K562 (cell line): ENCODE measurements around the gene CCDC160. TPM values are rescaled to one million over a fixed set of nuclear protein-coding genes. Genes with fewer than 3 reads are reported as not detected.

Experiments
- ATAC-seq: fragments of 200-7000 bp; cut with Tn5 transposase; 3 replicates; pipeline ENCODE4 v1.9.1; 2020; ENCODE audit warnings: moderate library complexity
- BruUV-seq: library from RNA; stranded (reverse); fragments of 400-500 nt; replicated peaks from 2 replicates; lab custom pipeline; 2021; lab: Mats Ljungman, UMichigan
- CTCF ChIA-PET: fragments of 300-600 bp; formaldehyde crosslinking; extraction: SDS; loops from one replicate; lab custom pipeline; 2021; ENCODE audit warnings: low intra/inter-chr PET ratio; lab: Yijun Ruan, JAX
- POLR2A ChIA-PET: fragments of 300-600, 350-650 bp; sonication (Branson Sonifier 250); formaldehyde crosslinking; extraction: SDS; loops from one replicate; lab custom pipeline; 2021; ENCODE audit warnings: antibody characterized with exemption, inconsistent platforms; lab: Yijun Ruan, JAX
- DNase-seq, 4 experiments: peaks; one replicate each; pipeline versions ENCODE4 v3.0.0 to v3.0.0-alpha.2; 2011 to 2018; ENCODE audit warnings: low spot score in 3 of 4, mixed read lengths in 3 of 4; ENCODE audit errors: extremely low read depth in 1 of 4
- FAIRE-seq: peaks from 2 replicates; lab custom pipeline; 2011; peaks lifted over from hg19 to GRCh38; lab: Jason Lieb, UNC
- H2AFZ ChIP-seq: 2 replicates; pipeline ENCODE4 v1.6.0; 2011; ENCODE audit warnings: low read depth, low read length, control low read depth, inconsistent platforms
- H3K27ac ChIP-seq: fragments of 200-600 bp; 3 replicates; pipeline ENCODE4 v1.8.0; 2011; ENCODE audit warnings: low read depth, mild to moderate bottlenecking, control low read depth, inconsistent platforms, low read length, moderate library complexity, mixed read lengths; ENCODE audit errors: extremely low read depth
- H3K27me3 ChIP-seq, 2 experiments: fragments of 300-600 bp in 1 of 2; 2 replicates in 1 of 2; 3 replicates in 1 of 2; pipeline versions ENCODE4 v1.6.0 to v1.8.0; 2011; ENCODE audit warnings: inconsistent platforms in 2 of 2, low read length in 2 of 2, mild to moderate bottlenecking in 1 of 2, mixed read lengths in 1 of 2, moderate library complexity in 1 of 2; ENCODE audit not compliant: control insufficient read depth in 2 of 2, insufficient read depth in 2 of 2
- H3K36me3 ChIP-seq: fragments of 300-600 bp; 3 replicates; pipeline ENCODE4 v1.8.0; 2011; ENCODE audit warnings: mild to moderate bottlenecking, low read length, inconsistent platforms; ENCODE audit not compliant: control insufficient read depth, insufficient read depth
- H3K4me1 ChIP-seq, 2 experiments: fragments of 200-600 bp in 1 of 2; replicated peaks in 1 of 2; 2 replicates in 1 of 2; 3 replicates in 1 of 2; pipeline versions ENCODE4 v1.5.1 to v1.8.0; 2011; ENCODE audit warnings: inconsistent platforms in 2 of 2, low read length in 2 of 2, mild to moderate bottlenecking in 1 of 2, mixed read lengths in 1 of 2, moderate library complexity in 1 of 2; ENCODE audit not compliant: control insufficient read depth in 2 of 2, insufficient read depth in 2 of 2
- H3K4me2 ChIP-seq: 2 replicates; pipeline ENCODE4 v1.6.1; 2011; ENCODE audit warnings: low read length, control low read depth, inconsistent platforms, mixed read lengths; ENCODE audit not compliant: insufficient read depth
- H3K4me3 ChIP-seq: fragments of 200-600 bp; sonication (generic), shearing (Covaris generic); 2 replicates; pipeline ENCODE4 v1.5.1; 2016; ENCODE audit warnings: control low read depth, inconsistent platforms
- H3K79me2 ChIP-seq: fragments of 200-600 bp; 3 replicates; pipeline ENCODE4 v1.8.0; 2011; ENCODE audit warnings: low read length, inconsistent platforms; ENCODE audit not compliant: control insufficient read depth, insufficient read depth
- H3K9ac ChIP-seq, 2 experiments: 2 replicates each; pipeline versions ENCODE4 v1.6.0 to v1.6.1; 2011; ENCODE audit warnings: low read depth in 2 of 2, low read length in 2 of 2, control low read depth in 1 of 2, inconsistent platforms in 1 of 2, mild to moderate bottlenecking in 1 of 2, mixed read lengths in 1 of 2; ENCODE audit not compliant: insufficient read depth in 1 of 2
- H3K9me1 ChIP-seq: one replicate; pipeline ENCODE4 v1.6.0; 2011; ENCODE audit warnings: inconsistent platforms, mild to moderate bottlenecking, low read length, moderate library complexity; ENCODE audit not compliant: control insufficient read depth, insufficient read depth
- H3K9me3 ChIP-seq: replicated peaks from 2 replicates; pipeline ENCODE4 v1.5.1; 2011; ENCODE audit warnings: low read depth, low read length, inconsistent platforms; ENCODE audit not compliant: control insufficient read depth, insufficient read depth
- H4K20me1 ChIP-seq: replicated peaks from 2 replicates; pipeline ENCODE4 v1.6.1; 2011; ENCODE audit warnings: low read length, inconsistent platforms, mixed read lengths; ENCODE audit not compliant: control insufficient read depth, insufficient read depth
- HDAC1 ChIP-seq, 2 experiments: fragments of 450-650 bp; IDR thresholded peaks; 2 replicates each; pipeline ENCODE4 v1.6.1; 2016 to 2017; ENCODE audit warnings: inconsistent platforms in 1 of 2, mild to moderate bottlenecking in 1 of 2, moderate library complexity in 1 of 2
- L3MBTL2 ChIP-seq: fragments of 450-650 bp; IDR thresholded peaks from 2 replicates; pipeline ENCODE4 v1.6.1; 2016; ENCODE audit warnings: mild to moderate bottlenecking, moderate library complexity
- RB1 ChIP-seq: fragments of 450-650 bp; IDR thresholded peaks from 2 replicates; pipeline ENCODE4 v1.6.1; 2017; ENCODE audit warnings: low read depth, mild to moderate bottlenecking
- RFX5 ChIP-seq: IDR thresholded peaks from 2 replicates; pipeline ENCODE4 v1.6.1; 2011; ENCODE audit warnings: low read depth, mild to moderate bottlenecking, improper control_type of control experiment, low read length
- SRSF1 ChIP-seq: fragments of 200-400 bp; formaldehyde crosslinking; IDR thresholded peaks from 2 replicates; pipeline ENCODE4 v1.6.1; 2017; ENCODE audit warnings: mild to moderate bottlenecking, low read depth, low read length, moderate library complexity
- ZNF561 ChIP-seq: fragments of 450-650 bp; formaldehyde crosslinking; conservative IDR thresholded peaks from 2 replicates; pipeline ENCODE4 v1.4.0; 2020; ENCODE audit warnings: mild to moderate bottlenecking, moderate library complexity
- WGBS: fragments of 100-300 bp; shearing (Covaris generic); methylation state at CpG from one replicate; pipeline ENCODE4 v1.1.6; 2016; ENCODE audit warnings: low coverage, mixed read lengths; ENCODE audit not compliant: insufficient coverage; ENCODE audit errors: missing lambda C conversion rate; 5-methylcytosine and 5-hydroxymethylcytosine counted together
- in situ Hi-C: fragments of 300-500 bp; cut with MboI; formaldehyde crosslinking; loops from 4 replicates; pipeline ENCODE4 v1.15.0; 2018; ENCODE audit warnings: inconsistent platforms, mixed read lengths
- intact Hi-C: fragments of 100-400 bp; cut with micrococcal nuclease; formaldehyde crosslinking; loops from 2 replicates; pipeline ENCODE4 v1.14.2; 2022
- polyA plus RNA-seq, 8 experiments: library from polyadenylated mRNA; depleted of rRNA in 4 of 8; stranded (reverse) in 5 of 8; unstranded in 3 of 8; fragments of >200 nt; fragmentation: Nextera tagmentation in 2 of 8; fragmentation: Illumina TruSeq in 1 of 8; extraction: Ambion mirVana in 2 of 8; extraction: Trizol in 1 of 8; gene quantifications; 2 replicates each; pipeline versions ENCODE4 v1.2.1 to v1.2.3, GENCODE V29; 2011 to 2014; ENCODE audit warnings: inconsistent platforms in 1 of 8, missing spikeins in 1 of 8
- total RNA-seq, 7 experiments: library from RNA; depleted of rRNA in 6 of 7; stranded (reverse); fragments of >200 nt in 6 of 7; fragmentation: Illumina TruSeq in 2 of 7; extraction: Trizol in 2 of 7; gene quantifications; 2 replicates each; pipeline versions ENCODE4 v1.2.1 to v1.2.3, GENCODE V29; 2011 to 2021; ENCODE audit warnings: low replicate concordance in 1 of 7
- TF ChIP-seq, protein P1 (sequence below), 2 experiments: fragments of 450-650 bp; IDR thresholded peaks; 2 replicates each; pipeline ENCODE4 v1.6.1; 2016; ENCODE audit warnings: mild to moderate bottlenecking in 2 of 2, borderline replicate concordance in 1 of 2, low read depth in 1 of 2, moderate library complexity in 1 of 2

The CCDC160 gene
- total and polyA plus RNA-seq, 9 of the 15 experiments (the other 6 are each of a cell fraction or from before 2014, with no cell fraction given), result not detected

- POLR2A ChIA-PET, result no interaction called here
- CTCF ChIA-PET, result no interaction called here
- no peak overlapping the region for H3K4me2 ChIP-seq
- ATAC-seq (no peak), FAIRE-seq (no peak), DNase-seq (no peak)
- no peaks in the 10 kb centered on the region for H3K9me3 ChIP-seq
- no peaks in the 10 kb centered on the region for H3K36me3 ChIP-seq
- in situ Hi-C loops (no loop called here), intact Hi-C loops (no loop called here)
- no peak for TF ChIP-seq L3MBTL2
- no peak for TF ChIP-seq RB1
- H3K27ac ChIP-seq, result no peak overlapping the region
- no peak overlapping the region for H3K4me3 ChIP-seq
- no peaks in the 10 kb centered on the region for H3K9me1 ChIP-seq
- H3K4me1 ChIP-seq, result no peaks in the 10 kb centered on the region
- no peaks in the 10 kb centered on the region for H3K79me2 ChIP-seq
- no peaks in the 10 kb centered on the region for H3K27me3 ChIP-seq
- H4K20me1 ChIP-seq, result no peaks in the 10 kb centered on the region
- H2AFZ ChIP-seq, result no peak overlapping the region
- 0% methylated on average over 1 of the region's 1 CpG for WGBS
- no TSS peak for BruUV-seq
- no peak overlapping the region for H3K9ac ChIP-seq
These were observed 34.4 kb upstream of the CCDC160 start for GRCh38 chrX:134202561-134202960.

- Histone ChIP-seq H3K4me2 (no peak overlapping the region), H3K4me3 (no peak overlapping the region), H3K27ac (no peak overlapping the region), H3K9me1 (no peaks in the 10 kb centered on the region), H3K36me3 (no peaks in the 10 kb centered on the region), H3K27me3 (no peaks in the 10 kb centered on the region), H3K9ac (no peak overlapping the region), H4K20me1 (no peaks in the 10 kb centered on the region), H3K4me1 (no peaks in the 10 kb centered on the region), H3K79me2 (no peaks in the 10 kb centered on the region), H2AFZ (no peak overlapping the region), H3K9me3 (no peaks in the 10 kb centered on the region)
- in situ Hi-C loops, result no loop called here
- DNase-seq (no peak), FAIRE-seq (no peak), ATAC-seq (no peak)
- BruUV-seq, result no TSS peak
- CTCF ChIA-PET, result no interaction called here
- POLR2A ChIA-PET, result no interaction called here
- intact Hi-C loops, result no loop called here
- WGBS, result 0% methylated on average over 2 of the region's 3 CpGs
- no peak for TF ChIP-seq RFX5
- TF ChIP-seq, protein P1, sequence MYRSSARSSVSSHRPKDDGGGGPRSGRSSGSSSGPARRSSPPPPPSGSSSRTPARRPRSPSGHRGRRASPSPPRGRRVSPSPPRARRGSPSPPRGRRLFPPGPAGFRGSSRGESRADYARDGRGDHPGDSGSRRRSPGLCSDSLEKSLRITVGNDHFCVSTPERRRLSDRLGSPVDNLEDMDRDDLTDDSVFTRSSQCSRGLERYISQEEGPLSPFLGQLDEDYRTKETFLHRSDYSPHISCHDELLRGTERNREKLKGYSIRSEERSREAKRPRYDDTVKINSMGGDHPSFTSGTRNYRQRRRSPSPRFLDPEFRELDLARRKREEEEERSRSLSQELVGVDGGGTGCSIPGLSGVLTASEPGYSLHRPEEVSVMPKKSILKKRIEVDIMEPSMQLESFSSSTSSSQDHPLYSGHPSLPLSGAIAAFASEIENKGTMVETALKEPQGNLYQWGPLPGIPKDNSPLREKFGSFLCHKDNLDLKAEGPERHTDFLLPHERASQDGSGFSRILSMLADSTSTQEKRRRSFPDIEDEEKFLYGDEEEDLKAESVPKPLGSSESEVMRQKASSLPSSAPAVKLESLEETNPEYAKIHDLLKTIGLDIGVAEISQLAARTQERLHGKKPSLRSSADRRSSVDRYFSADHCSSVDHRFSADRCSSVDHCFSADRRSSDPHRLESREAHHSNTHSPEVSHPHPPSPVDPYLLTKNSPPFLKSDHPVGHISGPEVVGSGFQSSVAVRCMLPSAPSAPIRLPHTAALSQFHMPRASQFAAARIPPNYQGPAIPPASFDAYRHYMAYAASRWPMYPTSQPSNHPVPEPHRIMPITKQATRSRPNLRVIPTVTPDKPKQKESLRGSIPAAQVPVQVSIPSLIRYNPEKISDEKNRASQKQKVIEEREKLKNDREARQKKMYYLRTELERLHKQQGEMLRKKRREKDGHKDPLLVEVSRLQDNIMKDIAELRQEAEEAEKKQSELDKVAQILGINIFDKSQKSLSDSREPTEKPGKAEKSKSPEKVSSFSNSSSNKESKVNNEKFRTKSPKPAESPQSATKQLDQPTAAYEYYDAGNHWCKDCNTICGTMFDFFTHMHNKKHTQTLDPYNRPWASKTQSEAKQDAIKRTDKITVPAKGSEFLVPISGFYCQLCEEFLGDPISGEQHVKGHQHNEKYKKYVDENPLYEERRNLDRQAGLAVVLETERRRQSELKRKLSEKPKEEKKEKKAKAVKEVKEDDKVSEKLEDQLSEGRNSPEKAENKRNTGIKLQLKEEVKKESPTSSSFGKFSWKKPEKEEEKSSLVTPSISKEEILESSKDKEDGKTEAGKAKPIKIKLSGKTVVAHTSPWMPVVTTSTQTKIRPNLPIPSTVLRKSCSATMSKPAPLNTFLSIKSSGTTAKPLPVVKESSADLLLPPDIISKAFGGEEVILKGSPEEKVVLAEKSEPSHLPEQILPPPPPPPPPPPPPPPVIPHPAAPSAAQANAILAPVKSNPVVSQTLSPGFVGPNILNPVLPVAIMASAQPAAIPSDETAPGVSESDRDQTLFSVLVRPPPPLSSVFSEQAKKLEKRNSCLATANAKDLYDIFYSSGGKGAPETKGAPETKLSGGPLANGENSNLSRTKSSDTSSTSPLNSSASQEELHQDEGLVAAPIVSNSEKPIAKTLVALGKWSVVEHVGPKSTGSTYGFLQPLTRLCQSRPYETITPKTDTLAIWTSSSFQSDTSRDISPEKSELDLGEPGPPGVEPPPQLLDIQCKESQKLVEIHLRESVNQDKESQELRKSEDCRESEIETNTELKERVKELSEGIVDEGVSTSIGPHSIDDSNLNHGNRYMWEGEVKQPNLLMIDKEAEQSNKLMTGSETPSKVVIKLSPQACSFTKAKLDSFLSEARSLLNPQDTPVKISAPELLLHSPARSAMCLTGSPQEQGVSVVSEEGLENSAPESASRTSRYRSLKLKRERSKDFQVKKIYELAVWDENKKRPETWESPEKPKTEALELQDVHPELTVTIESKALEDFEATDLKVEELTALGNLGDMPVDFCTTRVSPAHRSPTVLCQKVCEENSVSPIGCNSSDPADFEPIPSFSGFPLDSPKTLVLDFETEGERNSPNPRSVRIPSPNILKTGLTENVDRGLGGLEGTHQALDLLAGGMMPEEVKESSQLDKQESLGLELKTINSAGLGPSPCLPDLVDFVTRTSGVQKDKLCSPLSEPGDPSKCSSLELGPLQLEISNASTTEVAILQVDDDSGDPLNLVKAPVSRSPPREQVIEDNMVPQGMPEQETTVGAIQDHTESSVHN (IDR thresholded peaks at IDR 0.05; ENCODE audit: borderline replicate concordance in 1 of 2, low read depth in 1 of 2), result no peak
- TF ChIP-seq HDAC1 (IDR thresholded peaks at IDR 0.05), result no peak
- no peak for TF ChIP-seq SRSF1
- TF ChIP-seq ZNF561 (CRISPR knock-in tag), result no peak
These were observed 30.8 kb upstream of the CCDC160 start for GRCh38 chrX:134206221-134206620.
